Naive B cell (primary cell): ENCODE data around the gene TMEM269. TPM values are rescaled to one million over a fixed set of nuclear protein-coding genes. Genes with fewer than 3 reads are reported as not detected.

Source experiments
- ATAC-seq, 2 donors: fragments of 150-1000 bp; cut with Tn5 transposase; 2 replicates each; pipeline ENCODE4 v1.10.0; 2021; ENCODE audit warnings: low read depth in 2 of 2, mild to moderate bottlenecking in 2 of 2, moderate library complexity in 2 of 2
- DNase-seq: peaks from one replicate; pipeline ENCODE4 v3.0.0; 2022
- H3K27ac Mint-ChIP-seq, 6 donors: one replicate each; pipeline ENCODE4 v1.8.0; 2020 to 2022; ENCODE audit warnings: mild to moderate bottlenecking in 6 of 6, mixed read lengths in 6 of 6, moderate library complexity in 5 of 6, inconsistent platforms in 2 of 6
- H3K27me3 Mint-ChIP-seq, 3 donors: one replicate each; pipeline ENCODE4 v1.8.0; 2021 to 2022; ENCODE audit warnings: mixed read lengths in 3 of 3, mild to moderate bottlenecking in 1 of 3
- H3K36me3 Mint-ChIP-seq, 2 donors: one replicate each; pipeline ENCODE4 v1.8.0; 2020 to 2022; ENCODE audit warnings: mixed read lengths in 2 of 2, inconsistent platforms in 1 of 2, mild to moderate bottlenecking in 1 of 2
- H3K4me1 Mint-ChIP-seq, 3 donors: one replicate each; pipeline ENCODE4 v1.8.0; 2020 to 2022; ENCODE audit warnings: mixed read lengths in 3 of 3, inconsistent platforms in 1 of 3, mild to moderate bottlenecking in 1 of 3, moderate library complexity in 1 of 3
- H3K4me3 Mint-ChIP-seq, 8 donors: one replicate each; pipeline ENCODE4 v1.8.0; 2020 to 2022; ENCODE audit warnings: mild to moderate bottlenecking in 8 of 8, mixed read lengths in 8 of 8, moderate library complexity in 8 of 8, inconsistent platforms in 2 of 8
- H3K9me3 Mint-ChIP-seq, 7 donors: one replicate each; pipeline ENCODE4 v1.8.0; 2020 to 2022; ENCODE audit warnings: mixed read lengths in 7 of 7, mild to moderate bottlenecking in 5 of 7, inconsistent platforms in 2 of 7, moderate library complexity in 1 of 7
- polyA plus RNA-seq, 6 donors: library from polyadenylated mRNA; unstranded; fragments of 300-500 nt; fragmentation: Illumina TruSeq; gene quantifications; one replicate each; pipeline ENCODE4 v1.2.3, GENCODE V29; 2021; ENCODE audit warnings: low read depth in 6 of 6

TMEM269 gene
- polyA plus RNA-seq, 6 donors from 2014 or later: 0.11 TPM; not detected in 5

DNA sequence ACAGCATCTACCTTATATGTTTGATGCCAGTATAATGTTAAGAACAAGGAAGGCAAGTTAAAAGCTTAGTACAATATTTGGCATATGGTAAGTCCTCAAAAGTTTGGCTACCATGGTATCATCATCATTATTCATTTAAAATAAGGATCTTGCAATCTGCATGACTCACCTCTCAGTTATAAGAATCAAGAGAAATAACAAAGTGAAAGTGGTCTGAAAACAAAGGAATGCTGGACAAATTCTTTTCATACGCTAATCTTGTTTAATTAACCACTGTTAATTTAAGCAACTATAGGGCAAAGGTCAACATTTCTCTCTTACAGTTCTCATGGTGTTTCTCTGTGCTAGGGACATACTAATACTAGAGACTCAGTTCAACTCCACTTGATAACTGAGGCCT, 31.7 kb upstream of the TMEM269 start:
- Mint-ChIP-seq H3K36me3 (peaks cover 51 to 60% of the 10 kb centered on the region in 2 donors), H3K4me1 (peaks cover 6 to 11% (median 9%) of the 10 kb centered on the region in 3 donors), H3K27me3 (no peaks in the 10 kb centered on the region), H3K27ac (no peak overlapping the region), H3K9me3 (peaks cover 0 to 4% (median 3%) of the 10 kb centered on the region in 7 donors), H3K4me3 (no peak overlapping the region)
- ATAC-seq (no peak), DNase-seq (no peak)

DNA sequence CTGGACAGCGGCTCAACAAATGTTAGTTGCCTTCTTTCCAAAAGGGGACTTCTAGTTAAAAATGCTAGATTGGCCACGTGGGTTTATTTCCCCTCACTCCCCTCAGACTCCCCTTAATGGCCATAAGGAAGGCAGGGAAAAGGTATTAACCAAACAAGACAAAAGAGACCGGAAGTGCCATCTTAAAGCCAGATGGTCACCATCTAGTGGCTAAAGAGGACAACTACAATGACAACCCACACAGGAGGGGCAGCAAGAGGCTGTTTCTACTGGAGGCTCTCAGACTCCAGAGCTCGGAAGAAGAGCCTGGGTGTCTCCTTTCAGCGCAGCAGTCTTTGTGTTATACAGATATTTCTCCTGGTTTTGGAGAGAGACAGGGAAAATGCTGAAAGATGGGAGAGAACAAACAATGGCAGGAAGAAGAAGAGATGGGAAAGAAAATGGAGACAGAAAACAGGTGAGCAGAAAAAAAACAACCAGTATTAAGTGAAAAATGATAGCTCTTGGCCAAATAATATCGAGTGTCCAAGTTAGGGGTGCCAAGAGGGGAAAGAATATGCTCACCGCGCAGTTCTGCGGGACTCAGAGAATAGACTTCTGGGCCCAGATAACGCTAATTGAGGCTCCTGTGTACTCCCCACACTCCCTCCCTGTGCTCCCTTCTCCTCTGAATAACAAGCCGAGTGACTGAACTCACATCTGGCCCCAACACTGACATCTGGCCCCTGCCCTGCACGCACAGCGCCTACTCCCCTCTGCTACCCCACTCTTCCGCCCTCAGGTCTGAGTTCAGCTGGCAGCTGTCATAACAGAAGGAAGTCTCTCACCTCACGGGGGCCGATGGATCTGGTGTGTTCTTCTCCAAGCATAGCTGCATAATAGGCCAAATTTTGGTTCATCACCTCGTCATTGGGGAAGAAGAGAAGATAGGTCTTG, 27.6 kb upstream of the TMEM269 start:
- peaks cover 39 to 43% of the 10 kb centered on the region in 2 donors for H3K36me3 Mint-ChIP-seq
- peak overlapping the region in 5 of 6 donors; percentile 32 to 90 (median 86) for H3K27ac Mint-ChIP-seq
- DNase-seq: no peak
- peaks cover 11 to 32% (median 21%) of the 10 kb centered on the region in 3 donors for H3K4me1 Mint-ChIP-seq
- H3K4me3 Mint-ChIP-seq: peak overlapping the region in 1 of 8 donors; percentile 45
- ATAC-seq: peak in 1 of 2 donors; percentile 51
- no peaks in the 10 kb centered on the region for H3K9me3 Mint-ChIP-seq
- no peaks in the 10 kb centered on the region for H3K27me3 Mint-ChIP-seq

DNA sequence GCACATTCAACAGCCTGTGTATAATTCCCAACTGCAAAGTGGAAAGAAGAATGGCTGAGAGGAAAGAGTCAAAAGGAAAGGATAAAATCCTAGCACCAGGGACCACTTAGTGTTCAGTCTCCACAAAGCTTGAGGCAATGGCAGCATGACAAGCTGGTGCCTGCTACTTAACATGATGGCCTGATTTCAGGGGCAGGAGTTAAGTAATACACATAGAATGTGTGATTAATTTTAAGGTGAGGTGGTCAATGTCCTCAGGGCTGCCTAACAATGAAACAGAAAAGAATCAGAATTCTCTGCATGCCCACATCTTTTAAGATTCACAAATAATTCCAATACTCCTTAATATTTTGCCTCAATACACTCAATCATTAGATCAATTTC, 26.9 kb upstream of the TMEM269 start:
- Mint-ChIP-seq H3K4me3 (no peak overlapping the region), H3K36me3 (peaks cover 32 to 43% of the 10 kb centered on the region in 2 donors), H3K9me3 (no peaks in the 10 kb centered on the region), H3K27ac (peak overlapping the region in 1 of 6 donors; percentile 71), H3K4me1 (peaks cover 14 to 32% (median 27%) of the 10 kb centered on the region in 3 donors), H3K27me3 (no peaks in the 10 kb centered on the region)
- no peak for ATAC-seq
- no peak for DNase-seq

DNA sequence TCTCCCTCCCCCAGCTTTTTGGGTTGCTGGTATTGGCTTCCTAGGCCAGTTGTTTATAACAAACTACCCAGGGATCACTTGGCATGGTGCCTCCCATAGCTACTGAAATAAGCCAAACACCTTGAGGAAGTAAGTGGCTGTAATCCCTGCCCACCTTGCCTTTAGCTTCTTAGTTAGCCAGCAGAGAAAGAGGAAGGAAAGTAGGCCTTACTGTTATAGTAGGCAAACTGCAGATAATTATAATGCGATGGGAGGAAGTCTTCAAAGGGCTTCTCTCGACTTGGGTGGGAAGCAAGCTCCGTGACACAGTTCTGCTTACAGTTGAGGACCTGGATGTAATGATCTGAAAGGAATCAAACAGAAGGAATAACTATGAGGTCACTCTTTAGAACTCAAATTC, 26.1 kb upstream of the TMEM269 start:
- DNase-seq (no peak), ATAC-seq (peak; percentile 69 to 82)
- Mint-ChIP-seq H3K4me3 (peak overlapping the region in 1 of 8 donors; percentile 71), H3K36me3 (peaks cover 28 to 39% of the 10 kb centered on the region in 2 donors), H3K27ac (peak overlapping the region; percentile 10 to 89 (median 76)), H3K27me3 (no peaks in the 10 kb centered on the region), H3K4me1 (peaks cover 14 to 33% (median 27%) of the 10 kb centered on the region in 3 donors), H3K9me3 (no peaks in the 10 kb centered on the region)

DNA sequence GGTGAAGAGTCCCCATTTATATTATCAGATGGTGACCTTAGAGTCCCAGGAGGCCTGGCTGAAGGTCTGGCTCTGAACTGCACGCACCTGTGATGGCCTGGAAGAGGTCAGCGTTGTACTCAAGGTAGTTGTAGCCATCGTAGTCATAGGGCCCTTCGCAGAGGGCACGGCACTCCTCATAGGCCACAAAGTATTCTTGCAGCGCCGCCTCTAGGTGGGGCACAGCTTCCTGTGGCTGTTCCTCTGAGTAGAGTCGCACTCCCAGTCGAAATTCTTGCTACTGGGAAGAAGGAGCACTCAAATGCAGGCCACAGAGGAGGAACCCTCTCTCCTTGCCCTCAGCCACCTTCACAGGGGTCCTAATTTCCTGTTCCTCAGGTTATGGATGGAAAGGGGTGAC, 25.7 kb upstream of the TMEM269 start:
- H3K4me3 Mint-ChIP-seq: peak overlapping the region in 2 of 8 donors; percentile 51 to 64

DNA sequence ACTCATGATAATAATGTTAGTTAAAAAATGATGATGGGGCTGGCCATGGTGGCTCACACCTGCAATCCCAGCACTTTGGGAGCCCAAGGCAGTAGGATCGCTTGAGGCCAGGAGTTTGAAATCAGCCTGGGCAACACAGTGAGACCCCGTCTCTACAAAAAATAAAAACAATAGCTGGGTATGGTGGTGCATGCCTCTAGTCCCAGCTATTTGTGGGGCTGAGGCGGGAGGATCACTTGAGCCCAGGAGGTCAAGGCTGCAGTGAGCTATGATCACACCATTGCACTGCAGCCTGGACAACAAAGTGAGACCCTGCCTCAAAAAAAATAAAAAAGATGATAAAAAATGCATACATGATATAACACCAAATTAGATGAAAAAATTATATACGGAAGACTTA, 23.2 kb upstream of the TMEM269 start:
- ATAC-seq (no peak), DNase-seq (no peak)
- no peaks in the 10 kb centered on the region for H3K9me3 Mint-ChIP-seq
- H3K27me3 Mint-ChIP-seq: no peaks in the 10 kb centered on the region
- peaks cover 8 to 12% of the 10 kb centered on the region in 2 donors for H3K36me3 Mint-ChIP-seq
- H3K4me1 Mint-ChIP-seq: peaks cover 14 to 30% (median 27%) of the 10 kb centered on the region in 3 donors
- H3K4me3 Mint-ChIP-seq: no peak overlapping the region
- no peak overlapping the region for H3K27ac Mint-ChIP-seq

More for the DNA sequence above, 25.7 kb upstream of the TMEM269 start:
- H3K27ac Mint-ChIP-seq: peak overlapping the region; percentile 10 to 89 (median 76)
- peaks cover 14 to 34% (median 27%) of the 10 kb centered on the region in 3 donors for H3K4me1 Mint-ChIP-seq
- ATAC-seq (peak in 1 of 2 donors; percentile 43), DNase-seq (no peak)
- H3K27me3 Mint-ChIP-seq: no peaks in the 10 kb centered on the region
- H3K9me3 Mint-ChIP-seq: no peaks in the 10 kb centered on the region
- H3K36me3 Mint-ChIP-seq: peaks cover 23 to 34% of the 10 kb centered on the region in 2 donors

DNA sequence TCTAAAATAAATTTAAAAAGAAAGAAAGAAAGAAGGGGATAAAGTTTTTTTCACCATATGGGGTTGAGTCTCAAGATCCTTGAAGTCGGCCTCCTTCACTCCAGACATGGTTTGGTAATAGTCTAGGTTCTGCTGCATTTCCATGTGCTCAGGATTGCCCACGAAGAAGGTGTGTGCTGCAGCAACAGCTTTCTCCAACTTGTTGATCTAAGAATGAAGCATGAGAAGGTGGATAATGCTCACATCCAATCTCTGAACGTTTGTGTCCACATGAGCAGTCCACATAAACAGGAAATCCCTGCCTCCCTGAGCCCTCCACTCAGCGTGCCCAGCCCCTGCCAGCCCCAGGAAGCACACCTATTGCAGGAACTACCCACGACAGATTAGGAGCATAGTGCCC, 22.5 kb upstream of the TMEM269 start:
- peak overlapping the region in 1 of 8 donors; percentile 27 for H3K4me3 Mint-ChIP-seq
- H3K4me1 Mint-ChIP-seq: peaks cover 11 to 28% (median 23%) of the 10 kb centered on the region in 3 donors
- ATAC-seq: no peak
- no peaks in the 10 kb centered on the region for H3K27me3 Mint-ChIP-seq
- H3K9me3 Mint-ChIP-seq: no peaks in the 10 kb centered on the region
- peaks cover 4 to 5% of the 10 kb centered on the region in 2 donors for H3K36me3 Mint-ChIP-seq
- DNase-seq: no peak
- peak overlapping the region in 1 of 6 donors; percentile 58 for H3K27ac Mint-ChIP-seq

DNA sequence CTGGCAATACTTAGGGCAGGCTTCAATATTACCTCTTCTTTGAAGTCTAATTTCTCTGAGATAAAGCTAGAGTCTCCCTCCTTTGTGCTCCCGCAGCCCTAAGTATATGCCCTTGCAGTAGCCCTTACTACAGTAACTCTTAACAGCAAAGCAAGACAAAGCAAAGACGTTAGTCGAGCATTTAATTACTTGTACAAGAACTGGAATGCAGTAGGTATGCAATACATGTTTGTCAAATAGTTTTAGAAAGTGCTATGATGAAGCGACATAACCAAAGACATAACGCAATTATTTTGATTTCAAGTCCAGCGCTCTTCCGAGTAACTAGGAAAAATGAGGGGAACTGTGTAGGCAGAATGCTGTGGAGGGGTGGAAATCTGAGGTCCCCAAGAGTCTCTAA, 19.5 kb upstream of the TMEM269 start:
- Mint-ChIP-seq H3K4me3 (no peak overlapping the region), H3K9me3 (no peaks in the 10 kb centered on the region), H3K36me3 (no peaks in the 10 kb centered on the region), H3K27ac (no peak overlapping the region), H3K27me3 (no peaks in the 10 kb centered on the region), H3K4me1 (peaks cover 8 to 25% (median 13%) of the 10 kb centered on the region in 3 donors)
- ATAC-seq (no peak), DNase-seq (no peak)

DNA sequence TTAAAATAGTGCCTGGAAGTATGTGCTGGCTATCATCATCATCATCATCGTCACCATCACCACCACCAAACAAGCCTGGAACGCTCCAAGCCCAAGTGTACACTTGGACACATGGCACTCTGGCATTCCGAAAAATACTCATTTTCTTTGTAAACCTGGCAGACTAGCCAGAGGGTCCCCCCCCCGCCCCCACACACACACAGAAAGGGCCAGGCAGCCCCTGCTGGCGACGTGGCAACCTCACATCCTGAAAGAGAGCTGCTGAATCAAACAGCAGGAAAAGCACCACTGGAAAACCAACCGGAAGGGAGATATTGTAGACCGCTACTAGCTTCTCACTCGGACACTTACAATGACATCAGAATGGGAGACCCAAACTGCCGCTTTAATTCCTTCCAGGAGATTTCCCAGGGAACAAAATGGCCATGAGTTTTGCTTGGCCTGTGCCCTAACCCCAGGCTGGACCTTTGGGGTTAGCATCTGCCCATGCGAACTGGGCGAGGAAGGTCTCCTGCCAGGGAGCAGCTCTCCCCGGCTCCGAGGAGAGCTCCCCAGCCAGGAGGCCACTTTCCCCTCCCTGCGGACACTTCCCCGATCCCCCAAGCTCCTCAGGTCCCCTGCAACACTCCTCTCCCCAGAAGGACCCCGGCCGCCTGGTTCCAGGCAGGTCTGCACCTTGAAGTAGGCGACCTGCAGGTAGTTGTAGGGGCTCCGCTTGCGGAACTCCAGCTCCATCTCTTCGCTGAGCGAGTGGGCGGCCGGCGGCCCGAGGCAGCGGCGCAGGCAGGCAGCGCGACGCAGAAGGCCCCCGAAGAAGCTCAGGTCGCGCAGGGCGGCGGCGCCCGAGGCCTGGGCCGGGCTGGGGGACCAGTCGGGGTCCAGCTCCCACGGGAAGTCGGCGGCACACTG, 18.7 kb upstream of the TMEM269 start:
- ATAC-seq: peak; percentile 4 to 5
- Mint-ChIP-seq H3K9me3 (no peaks in the 10 kb centered on the region), H3K4me1 (peaks cover 13 to 31% (median 19%) of the 10 kb centered on the region in 3 donors), H3K27ac (peak overlapping the region in 5 of 6 donors; percentile 32 to 96 (median 72)), H3K4me3 (no peak overlapping the region), H3K27me3 (no peaks in the 10 kb centered on the region), H3K36me3 (peaks cover 0 to 8% of the 10 kb centered on the region in 2 donors)
- DNase-seq: peak; percentile 18

DNA sequence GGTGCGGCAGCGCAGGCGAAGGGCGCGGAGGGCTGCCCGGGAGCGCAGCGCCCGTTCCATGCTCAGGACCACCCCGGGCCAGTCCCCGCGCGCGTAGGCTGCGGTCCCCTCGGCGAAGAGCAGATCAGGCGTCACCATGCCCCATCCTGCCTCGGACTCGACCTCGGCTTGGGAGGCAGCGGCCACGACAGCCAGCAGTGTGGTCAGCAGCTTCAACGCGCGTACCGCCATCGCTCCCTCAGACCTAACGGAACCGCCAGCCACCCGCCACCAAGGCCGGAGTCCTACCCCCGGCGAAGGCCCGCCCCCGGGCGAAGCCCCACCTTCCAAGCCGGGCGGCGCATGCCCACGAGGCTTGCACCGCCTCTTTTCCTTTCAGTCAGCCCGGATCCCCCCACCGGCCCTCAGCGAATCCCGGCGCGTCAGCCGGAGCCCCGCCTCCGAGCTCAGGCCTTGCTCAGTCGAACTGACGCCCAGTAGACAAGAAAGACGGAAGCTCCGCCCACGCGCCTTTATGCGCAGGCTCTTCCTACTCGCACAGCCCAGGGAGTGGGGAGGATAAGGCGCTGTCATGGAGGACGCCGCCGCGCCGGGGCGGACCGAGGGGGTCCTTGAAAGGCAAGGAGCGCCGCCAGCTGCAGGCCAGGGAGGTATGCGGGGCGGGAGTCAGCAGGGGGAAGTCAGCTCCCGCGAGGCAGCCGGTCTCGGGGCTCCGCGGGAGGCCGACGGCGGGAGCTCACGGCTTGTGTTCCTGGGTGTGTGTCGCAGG, 17.9 kb upstream of the TMEM269 start, which contains the start of the genes C1orf50 and P3H1:
C1orf50 (plus strand) TSS at position 509 of the 769 bp plus-strand sequence; CDS start at position 572, 63 bp downstream.
P3H1 (minus strand) TSS at position 288 of the 769 bp plus-strand sequence; CDS start at position 231, 57 bp downstream.
- ATAC-seq (peak; percentile 88), DNase-seq (peak; percentile 100)
- H3K27ac Mint-ChIP-seq: peak within 1 kb of the TSS in 5 of 6 donors; percentile 89 to 98 (median 96)
- H3K36me3 Mint-ChIP-seq: peaks cover 0 to 8% of the 10 kb centered on the region in 2 donors
- no peaks in the 10 kb centered on the region for H3K9me3 Mint-ChIP-seq
- peaks cover 15 to 31% (median 19%) of the 10 kb centered on the region in 3 donors for H3K4me1 Mint-ChIP-seq
- H3K4me3 Mint-ChIP-seq: peak within 1 kb of the TSS in 1 of 8 donors; percentile 97
- H3K27me3 Mint-ChIP-seq: no peaks in the 10 kb centered on the region

DNA sequence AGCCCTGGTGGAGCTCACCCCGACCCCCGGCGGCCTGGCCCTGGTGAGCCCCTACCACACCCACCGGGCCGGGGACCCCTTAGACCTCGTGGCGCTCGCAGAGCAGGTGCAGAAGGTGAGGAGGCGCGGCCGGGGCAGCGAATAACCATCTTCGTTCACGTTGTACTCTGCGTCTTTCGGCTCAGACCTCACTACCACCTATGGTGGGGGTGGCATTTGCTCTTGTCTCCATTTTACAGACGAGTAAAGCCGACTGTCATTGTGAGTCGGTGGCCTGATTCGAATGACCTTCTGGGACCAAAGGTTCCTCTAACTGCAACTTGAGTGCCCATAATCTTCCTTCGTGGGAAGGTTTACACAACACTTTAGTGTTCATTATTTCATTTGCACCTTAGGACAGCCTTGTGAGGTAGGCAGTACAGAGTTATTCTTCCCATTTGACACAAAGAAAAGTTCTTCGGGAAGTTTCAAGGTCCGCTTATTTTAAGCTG, 17.2 kb upstream of the TMEM269 start:
- Mint-ChIP-seq H3K27me3 (no peaks in the 10 kb centered on the region), H3K4me1 (peaks cover 15 to 29% (median 18%) of the 10 kb centered on the region in 3 donors), H3K27ac (peak overlapping the region in 5 of 6 donors; percentile 89 to 98 (median 96)), H3K4me3 (peak overlapping the region in 1 of 8 donors; percentile 97), H3K36me3 (peaks cover 0 to 8% of the 10 kb centered on the region in 2 donors), H3K9me3 (no peaks in the 10 kb centered on the region)
- ATAC-seq (no peak), DNase-seq (no peak)

DNA sequence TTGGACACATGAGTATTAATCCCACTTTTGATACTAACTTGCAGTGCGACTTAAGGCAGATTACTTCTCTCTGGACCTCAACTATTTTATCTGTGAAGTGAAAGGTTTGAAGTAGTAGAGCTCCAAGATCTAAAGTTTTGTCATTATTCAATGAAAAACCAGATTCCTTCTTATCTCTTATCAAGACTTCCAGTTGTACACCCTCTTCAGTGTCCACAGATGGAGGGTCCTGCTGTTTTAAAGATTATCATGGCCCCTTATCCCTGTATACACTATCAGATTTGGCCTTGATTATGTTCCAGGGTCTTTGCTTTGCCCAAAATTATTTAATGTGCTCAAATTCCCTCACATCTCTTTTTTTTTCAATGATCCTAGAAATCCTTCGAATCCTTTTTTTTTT, 16.6 kb upstream of the TMEM269 start:
- no peak for ATAC-seq
- H3K27me3 Mint-ChIP-seq: no peaks in the 10 kb centered on the region
- DNase-seq: no peak
- H3K27ac Mint-ChIP-seq: peak overlapping the region in 1 of 6 donors; percentile 95
- peak overlapping the region in 1 of 8 donors; percentile 97 for H3K4me3 Mint-ChIP-seq
- peaks cover 19 to 29% (median 20%) of the 10 kb centered on the region in 3 donors for H3K4me1 Mint-ChIP-seq
- peaks cover 0 to 8% of the 10 kb centered on the region in 2 donors for H3K36me3 Mint-ChIP-seq
- H3K9me3 Mint-ChIP-seq: no peaks in the 10 kb centered on the region
